ENCODE results near the gene HTT. TPM values are rescaled to one million over a fixed set of nuclear protein-coding genes. Genes with fewer than 3 reads are reported as not detected.

The HTT gene
- total RNA-seq, 1 experiment from 2014 or later, result 85.4 TPM

DNA sequence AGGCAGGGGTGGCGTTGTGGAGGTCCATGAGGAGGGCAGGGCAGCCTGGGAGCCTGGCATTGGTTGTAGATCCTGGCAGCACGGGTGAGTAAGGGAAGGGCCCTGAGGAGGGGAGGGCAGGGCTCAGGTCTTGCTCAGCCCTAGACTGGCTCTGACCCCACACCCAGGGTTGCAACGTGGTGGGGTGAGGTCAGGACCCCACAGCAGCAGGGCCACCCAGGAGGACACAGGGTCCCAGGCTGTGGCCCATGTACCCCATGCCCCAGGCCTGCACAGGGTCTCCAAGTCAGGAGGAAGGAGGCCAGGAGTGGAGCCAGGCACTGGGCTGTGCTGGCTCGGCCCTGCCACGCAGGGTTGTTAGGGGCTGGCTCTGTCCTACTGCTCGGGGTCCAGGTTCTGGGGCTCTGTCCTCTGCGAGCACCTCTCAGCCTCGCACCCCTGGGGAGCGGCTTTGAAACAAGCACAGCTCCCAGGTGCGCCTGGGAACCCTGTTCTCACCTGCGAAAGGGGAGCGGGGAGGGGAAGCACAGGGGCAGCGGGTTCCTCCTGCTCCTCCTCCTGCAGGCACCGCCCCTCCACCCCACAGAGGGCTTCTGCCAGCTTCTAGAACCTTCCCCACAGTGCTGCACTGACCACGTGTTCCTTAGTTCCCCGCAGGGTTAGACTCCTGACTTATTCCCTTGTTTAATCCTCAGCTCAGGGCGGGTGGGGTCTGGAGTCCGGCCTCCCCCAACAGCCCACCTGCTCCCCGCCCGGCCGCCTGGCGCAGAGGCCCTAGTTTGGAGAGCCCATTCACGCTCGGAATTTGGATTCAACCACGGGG lies 194.8 kb downstream of the HTT start (continued):
- TF ChIP-seq, protein P1, sequence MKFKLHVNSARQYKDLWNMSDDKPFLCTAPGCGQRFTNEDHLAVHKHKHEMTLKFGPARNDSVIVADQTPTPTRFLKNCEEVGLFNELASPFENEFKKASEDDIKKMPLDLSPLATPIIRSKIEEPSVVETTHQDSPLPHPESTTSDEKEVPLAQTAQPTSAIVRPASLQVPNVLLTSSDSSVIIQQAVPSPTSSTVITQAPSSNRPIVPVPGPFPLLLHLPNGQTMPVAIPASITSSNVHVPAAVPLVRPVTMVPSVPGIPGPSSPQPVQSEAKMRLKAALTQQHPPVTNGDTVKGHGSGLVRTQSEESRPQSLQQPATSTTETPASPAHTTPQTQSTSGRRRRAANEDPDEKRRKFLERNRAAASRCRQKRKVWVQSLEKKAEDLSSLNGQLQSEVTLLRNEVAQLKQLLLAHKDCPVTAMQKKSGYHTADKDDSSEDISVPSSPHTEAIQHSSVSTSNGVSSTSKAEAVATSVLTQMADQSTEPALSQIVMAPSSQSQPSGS (CRISPR knock-in tag; IDR thresholded peaks at IDR 0.05; ENCODE audit: borderline replicate concordance, low read depth), result no peak
- TF ChIP-seq, protein P2, sequence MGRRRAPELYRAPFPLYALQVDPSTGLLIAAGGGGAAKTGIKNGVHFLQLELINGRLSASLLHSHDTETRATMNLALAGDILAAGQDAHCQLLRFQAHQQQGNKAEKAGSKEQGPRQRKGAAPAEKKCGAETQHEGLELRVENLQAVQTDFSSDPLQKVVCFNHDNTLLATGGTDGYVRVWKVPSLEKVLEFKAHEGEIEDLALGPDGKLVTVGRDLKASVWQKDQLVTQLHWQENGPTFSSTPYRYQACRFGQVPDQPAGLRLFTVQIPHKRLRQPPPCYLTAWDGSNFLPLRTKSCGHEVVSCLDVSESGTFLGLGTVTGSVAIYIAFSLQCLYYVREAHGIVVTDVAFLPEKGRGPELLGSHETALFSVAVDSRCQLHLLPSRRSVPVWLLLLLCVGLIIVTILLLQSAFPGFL (CRISPR knock-in tag; IDR thresholded peaks at IDR 0.05; ENCODE audit: borderline replicate concordance), result no peak
- TF ChIP-seq ZNF416 (CRISPR knock-in tag; IDR thresholded peaks at IDR 0.05), result no peak

DNA sequence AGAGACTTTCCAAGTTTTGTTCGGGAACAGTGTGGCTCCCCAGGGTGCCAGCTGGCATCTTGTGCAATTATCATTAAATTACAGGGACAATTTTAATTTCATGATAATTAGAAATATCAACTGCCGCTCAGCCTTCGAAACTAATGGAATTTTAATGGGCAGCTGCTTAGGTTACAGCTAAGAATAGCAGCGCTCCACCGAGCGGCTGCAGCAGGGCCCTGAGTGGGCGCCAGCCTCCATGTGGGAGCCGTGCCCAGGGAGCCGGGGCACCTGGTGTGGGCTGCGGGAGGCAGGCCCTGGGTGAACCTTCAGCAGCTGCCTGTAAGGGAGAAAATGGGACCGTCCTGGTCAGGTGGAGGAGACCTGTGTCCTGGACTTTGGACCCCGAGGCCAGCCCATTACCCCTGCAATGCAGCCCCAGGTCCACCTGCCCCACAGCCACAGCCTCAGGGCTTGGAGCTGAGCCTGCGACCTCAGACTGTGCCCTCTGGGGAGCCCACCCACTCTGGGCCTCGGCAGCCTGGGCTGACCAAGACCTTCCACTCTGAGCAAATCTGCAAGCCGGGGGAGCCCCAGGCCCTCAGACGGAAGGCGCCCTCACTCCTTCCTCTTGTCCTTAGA lies 195.6 kb downstream of the HTT start:
- POLR2A ChIA-PET, result no interaction called here
- no peak for ATAC-seq
- no peak overlapping the region for H3K4me3 Mint-ChIP-seq
- H3K27ac Mint-ChIP-seq, result no peak overlapping the region
- CTCF ChIA-PET, result interaction anchor here (1.1 to 1.6 kb wide), 3 partner anchors 48 to 211 kb away, joined by 3 to 7 read pairs (median 4); no protein-coding TSS in a partner anchor
- no peaks in the 10 kb centered on the region for H3K36me3 Mint-ChIP-seq
- TF ChIP-seq GABPB1 (CRISPR knock-in tag; IDR thresholded peaks at IDR 0.05), result no peak
- TF ChIP-seq, protein P3, sequence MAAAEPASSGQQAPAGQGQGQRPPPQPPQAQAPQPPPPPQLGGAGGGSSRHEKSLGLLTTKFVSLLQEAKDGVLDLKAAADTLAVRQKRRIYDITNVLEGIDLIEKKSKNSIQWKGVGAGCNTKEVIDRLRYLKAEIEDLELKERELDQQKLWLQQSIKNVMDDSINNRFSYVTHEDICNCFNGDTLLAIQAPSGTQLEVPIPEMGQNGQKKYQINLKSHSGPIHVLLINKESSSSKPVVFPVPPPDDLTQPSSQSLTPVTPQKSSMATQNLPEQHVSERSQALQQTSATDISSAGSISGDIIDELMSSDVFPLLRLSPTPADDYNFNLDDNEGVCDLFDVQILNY (CRISPR knock-in tag; IDR thresholded peaks at IDR 0.05), result no peak
- TF ChIP-seq ZNF396 (CRISPR knock-in tag; IDR thresholded peaks at IDR 0.05; ENCODE audit: borderline replicate concordance), result no peak
- TF ChIP-seq, protein P4, sequence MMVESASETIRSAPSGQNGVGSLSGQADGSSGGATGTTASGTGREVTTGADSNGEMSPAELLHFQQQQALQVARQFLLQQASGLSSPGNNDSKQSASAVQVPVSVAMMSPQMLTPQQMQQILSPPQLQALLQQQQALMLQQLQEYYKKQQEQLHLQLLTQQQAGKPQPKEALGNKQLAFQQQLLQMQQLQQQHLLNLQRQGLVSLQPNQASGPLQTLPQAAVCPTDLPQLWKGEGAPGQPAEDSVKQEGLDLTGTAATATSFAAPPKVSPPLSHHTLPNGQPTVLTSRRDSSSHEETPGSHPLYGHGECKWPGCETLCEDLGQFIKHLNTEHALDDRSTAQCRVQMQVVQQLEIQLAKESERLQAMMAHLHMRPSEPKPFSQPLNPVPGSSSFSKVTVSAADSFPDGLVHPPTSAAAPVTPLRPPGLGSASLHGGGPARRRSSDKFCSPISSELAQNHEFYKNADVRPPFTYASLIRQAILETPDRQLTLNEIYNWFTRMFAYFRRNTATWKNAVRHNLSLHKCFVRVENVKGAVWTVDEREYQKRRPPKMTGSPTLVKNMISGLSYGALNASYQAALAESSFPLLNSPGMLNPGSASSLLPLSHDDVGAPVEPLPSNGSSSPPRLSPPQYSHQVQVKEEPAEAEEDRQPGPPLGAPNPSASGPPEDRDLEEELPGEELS (CRISPR knock-in tag; IDR thresholded peaks at IDR 0.05), result no peak
- no peak for TF ChIP-seq NR3C1 (CRISPR knock-in tag; conservative IDR thresholded peaks at IDR 0.05; ENCODE audit: low read depth)
- no peak for TF ChIP-seq CBFB (CRISPR knock-in tag; IDR thresholded peaks at IDR 0.05; ENCODE audit: low read depth)
- H3K9me3 Mint-ChIP-seq, result no peaks in the 10 kb centered on the region
- DNase-seq (ENCODE audit: low spot score), result no peak
- no peaks in the 10 kb centered on the region for H3K27me3 Mint-ChIP-seq (ENCODE audit: low read depth)
- H3K4me1 Mint-ChIP-seq, result peaks cover 9% of the 10 kb centered on the region

DNA sequence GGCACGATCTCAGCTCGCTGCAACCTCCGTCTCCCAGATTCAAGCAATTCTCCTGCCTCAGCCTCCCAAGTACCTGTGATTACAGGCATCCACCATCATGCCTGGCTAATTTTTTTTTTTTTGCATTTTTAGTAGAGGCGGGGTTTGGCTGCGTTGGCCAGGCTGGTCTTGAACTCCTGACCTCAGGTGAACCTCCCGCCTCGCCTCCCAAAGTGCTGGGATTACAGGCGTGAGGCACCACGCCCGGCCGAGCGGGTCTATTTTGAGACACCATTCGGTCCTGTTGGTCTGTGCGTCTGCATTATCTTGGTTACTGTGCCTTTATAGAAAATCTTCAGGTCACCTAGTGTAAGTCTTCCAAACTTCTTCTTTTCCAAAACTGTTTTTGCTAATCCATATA lies 196.7 kb downstream of the HTT start:
- H3K27ac Mint-ChIP-seq, result no peak overlapping the region
- no peaks in the 10 kb centered on the region for H3K27me3 Mint-ChIP-seq (ENCODE audit: low read depth)
- no peak overlapping the region for H3K4me3 Mint-ChIP-seq
- ATAC-seq (no peak), DNase-seq (ENCODE audit: low spot score) (no peak)
- H3K4me1 Mint-ChIP-seq, result peaks cover 9% of the 10 kb centered on the region
- ChIA-PET POLR2A (no interaction called here), CTCF (interaction anchor here (1.1 kb wide), 1 partner anchor 47 kb away, joined by 7 read pairs; no protein-coding TSS in a partner anchor)
- no peaks in the 10 kb centered on the region for H3K9me3 Mint-ChIP-seq
- no peaks in the 10 kb centered on the region for H3K36me3 Mint-ChIP-seq
- TF ChIP-seq, protein P5, sequence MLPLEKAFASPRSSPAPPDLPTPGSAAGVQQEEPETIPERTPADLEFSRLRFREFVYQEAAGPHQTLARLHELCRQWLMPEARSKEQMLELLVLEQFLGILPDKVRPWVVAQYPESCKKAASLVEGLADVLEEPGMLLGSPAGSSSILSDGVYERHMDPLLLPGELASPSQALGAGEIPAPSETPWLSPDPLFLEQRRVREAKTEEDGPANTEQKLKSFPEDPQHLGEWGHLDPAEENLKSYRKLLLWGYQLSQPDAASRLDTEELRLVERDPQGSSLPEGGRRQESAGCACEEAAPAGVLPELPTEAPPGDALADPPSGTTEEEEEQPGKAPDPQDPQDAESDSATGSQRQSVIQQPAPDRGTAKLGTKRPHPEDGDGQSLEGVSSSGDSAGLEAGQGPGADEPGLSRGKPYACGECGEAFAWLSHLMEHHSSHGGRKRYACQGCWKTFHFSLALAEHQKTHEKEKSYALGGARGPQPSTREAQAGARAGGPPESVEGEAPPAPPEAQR (CRISPR knock-in tag; IDR thresholded peaks at IDR 0.05), result no peak
- TF ChIP-seq, protein P2 (CRISPR knock-in tag; IDR thresholded peaks at IDR 0.05; ENCODE audit: borderline replicate concordance), result no peak
- TF ChIP-seq, protein P6, sequence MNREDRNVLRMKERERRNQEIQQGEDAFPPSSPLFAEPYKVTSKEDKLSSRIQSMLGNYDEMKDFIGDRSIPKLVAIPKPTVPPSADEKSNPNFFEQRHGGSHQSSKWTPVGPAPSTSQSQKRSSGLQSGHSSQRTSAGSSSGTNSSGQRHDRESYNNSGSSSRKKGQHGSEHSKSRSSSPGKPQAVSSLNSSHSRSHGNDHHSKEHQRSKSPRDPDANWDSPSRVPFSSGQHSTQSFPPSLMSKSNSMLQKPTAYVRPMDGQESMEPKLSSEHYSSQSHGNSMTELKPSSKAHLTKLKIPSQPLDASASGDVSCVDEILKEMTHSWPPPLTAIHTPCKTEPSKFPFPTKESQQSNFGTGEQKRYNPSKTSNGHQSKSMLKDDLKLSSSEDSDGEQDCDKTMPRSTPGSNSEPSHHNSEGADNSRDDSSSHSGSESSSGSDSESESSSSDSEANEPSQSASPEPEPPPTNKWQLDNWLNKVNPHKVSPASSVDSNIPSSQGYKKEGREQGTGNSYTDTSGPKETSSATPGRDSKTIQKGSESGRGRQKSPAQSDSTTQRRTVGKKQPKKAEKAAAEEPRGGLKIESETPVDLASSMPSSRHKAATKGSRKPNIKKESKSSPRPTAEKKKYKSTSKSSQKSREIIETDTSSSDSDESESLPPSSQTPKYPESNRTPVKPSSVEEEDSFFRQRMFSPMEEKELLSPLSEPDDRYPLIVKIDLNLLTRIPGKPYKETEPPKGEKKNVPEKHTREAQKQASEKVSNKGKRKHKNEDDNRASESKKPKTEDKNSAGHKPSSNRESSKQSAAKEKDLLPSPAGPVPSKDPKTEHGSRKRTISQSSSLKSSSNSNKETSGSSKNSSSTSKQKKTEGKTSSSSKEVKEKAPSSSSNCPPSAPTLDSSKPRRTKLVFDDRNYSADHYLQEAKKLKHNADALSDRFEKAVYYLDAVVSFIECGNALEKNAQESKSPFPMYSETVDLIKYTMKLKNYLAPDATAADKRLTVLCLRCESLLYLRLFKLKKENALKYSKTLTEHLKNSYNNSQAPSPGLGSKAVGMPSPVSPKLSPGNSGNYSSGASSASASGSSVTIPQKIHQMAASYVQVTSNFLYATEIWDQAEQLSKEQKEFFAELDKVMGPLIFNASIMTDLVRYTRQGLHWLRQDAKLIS (CRISPR knock-in tag; IDR thresholded peaks at IDR 0.05; ENCODE audit: borderline replicate concordance), result no peak
- TF ChIP-seq ZNF423 (CRISPR knock-in tag; IDR thresholded peaks at IDR 0.05) (no peak), ZNF396 (CRISPR knock-in tag; IDR thresholded peaks at IDR 0.05; ENCODE audit: borderline replicate concordance) (no peak), FOXP1 (CRISPR knock-in tag; IDR thresholded peaks at IDR 0.05; ENCODE audit: borderline replicate concordance) (no peak), OVOL2 (CRISPR knock-in tag; IDR thresholded peaks at IDR 0.05; ENCODE audit: borderline replicate concordance) (no peak)
- TF ChIP-seq, protein P7, sequence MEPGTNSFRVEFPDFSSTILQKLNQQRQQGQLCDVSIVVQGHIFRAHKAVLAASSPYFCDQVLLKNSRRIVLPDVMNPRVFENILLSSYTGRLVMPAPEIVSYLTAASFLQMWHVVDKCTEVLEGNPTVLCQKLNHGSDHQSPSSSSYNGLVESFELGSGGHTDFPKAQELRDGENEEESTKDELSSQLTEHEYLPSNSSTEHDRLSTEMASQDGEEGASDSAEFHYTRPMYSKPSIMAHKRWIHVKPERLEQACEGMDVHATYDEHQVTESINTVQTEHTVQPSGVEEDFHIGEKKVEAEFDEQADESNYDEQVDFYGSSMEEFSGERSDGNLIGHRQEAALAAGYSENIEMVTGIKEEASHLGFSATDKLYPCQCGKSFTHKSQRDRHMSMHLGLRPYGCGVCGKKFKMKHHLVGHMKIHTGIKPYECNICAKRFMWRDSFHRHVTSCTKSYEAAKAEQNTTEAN (CRISPR knock-in tag; IDR thresholded peaks at IDR 0.05), result no peak

Measured in WTC11 (cell line).